Measurements from ENCODE around the gene TGIF2.
"Not testable (repeated sequence)": the region's sequence is repeated elsewhere in the genome, so short reads cannot be mapped to it uniquely, and the experiment has no call there.

TGIF2 gene

DNA sequence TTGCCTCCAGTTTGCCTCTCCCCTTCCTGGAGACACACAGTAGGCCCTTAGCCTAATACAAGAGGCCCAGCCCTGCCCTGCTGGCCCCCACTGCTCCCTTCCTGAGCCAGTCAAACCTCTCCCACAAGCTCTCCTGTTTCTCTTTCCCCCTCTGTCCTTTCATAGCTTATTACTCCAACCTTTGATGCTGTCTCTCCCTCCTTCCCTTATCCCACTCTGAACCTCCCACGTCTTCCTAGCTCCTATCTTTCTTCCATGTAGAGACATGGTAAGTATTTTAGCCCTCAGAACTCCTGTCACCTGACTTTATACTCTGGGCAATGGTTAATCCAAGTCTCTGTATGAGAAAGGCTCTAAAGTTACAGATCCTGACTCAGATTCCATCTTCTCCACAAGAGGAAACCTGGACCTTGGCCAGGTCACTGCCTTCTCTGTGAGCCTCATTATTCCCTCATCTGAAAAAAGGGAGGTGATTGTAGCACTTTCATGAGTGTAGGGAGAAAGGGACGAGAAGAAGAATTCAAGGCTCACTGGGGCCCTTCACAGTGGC, 6.7 kb downstream of the TGIF2 start:
- DNase-seq = no peak

DNA sequence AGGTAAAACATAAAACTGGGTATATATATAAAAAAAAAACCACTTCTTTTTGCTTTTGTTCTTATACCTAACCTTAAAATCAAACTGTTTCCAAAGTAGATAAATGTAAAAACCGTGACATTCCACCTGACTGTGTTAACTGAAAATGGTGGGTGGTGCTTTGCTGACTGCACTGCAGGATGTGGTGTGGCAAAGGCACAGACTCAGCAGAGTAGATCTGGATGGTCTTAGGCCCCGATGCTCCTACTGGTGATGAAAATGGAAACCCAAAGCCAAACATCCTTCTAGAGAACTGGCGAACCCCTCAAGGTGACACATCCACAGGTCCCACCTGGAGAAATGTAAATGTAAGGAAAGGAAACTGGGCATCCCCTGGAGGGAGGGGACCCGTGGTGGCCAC, 8.9 kb downstream of the TGIF2 start:
- DNase-seq = no peak

DNA sequence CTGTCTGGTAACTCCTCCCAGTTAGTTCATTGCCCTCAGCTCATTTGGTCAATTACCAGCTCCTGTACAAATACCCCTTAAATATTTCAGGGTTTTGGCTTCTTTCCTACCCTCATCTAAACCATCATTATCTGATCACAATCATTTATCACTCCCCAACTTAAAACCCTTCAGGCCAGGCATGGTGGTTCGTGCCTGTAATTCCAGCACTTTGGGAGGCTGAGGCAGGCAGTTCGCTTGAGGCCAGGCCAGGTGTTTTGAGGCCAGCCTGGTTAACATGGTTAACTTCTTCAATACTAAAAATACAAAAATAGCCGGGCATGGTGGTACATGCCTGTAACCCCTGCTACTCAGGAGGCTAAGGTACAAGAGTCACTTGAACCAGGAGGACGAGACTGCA, 9.4 kb downstream of the TGIF2 start:
- no peak for DNase-seq

DNA sequence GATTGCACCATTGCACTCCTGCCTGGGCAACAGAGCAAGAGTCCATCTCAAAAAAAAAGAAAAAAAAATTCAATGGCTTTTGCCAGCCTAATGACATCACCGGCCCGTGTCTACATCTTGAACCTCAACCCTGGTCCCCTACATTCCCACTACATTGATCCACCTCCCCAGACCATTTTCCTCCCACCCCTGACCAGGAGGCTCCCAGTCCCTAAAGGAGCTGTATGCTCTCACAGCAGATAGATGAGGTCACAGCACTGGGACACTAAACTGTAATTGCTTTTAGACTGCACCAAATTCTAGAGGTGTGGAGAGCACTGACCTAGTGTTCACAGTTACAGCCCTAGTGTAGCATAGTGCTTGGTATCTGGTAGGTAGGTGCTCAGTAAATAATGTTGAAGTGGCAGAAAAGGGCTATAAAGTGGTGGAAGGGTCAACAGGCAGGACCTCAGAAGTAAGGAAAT, 10.7 kb downstream of the TGIF2 start:
- no peak for DNase-seq

DNA sequence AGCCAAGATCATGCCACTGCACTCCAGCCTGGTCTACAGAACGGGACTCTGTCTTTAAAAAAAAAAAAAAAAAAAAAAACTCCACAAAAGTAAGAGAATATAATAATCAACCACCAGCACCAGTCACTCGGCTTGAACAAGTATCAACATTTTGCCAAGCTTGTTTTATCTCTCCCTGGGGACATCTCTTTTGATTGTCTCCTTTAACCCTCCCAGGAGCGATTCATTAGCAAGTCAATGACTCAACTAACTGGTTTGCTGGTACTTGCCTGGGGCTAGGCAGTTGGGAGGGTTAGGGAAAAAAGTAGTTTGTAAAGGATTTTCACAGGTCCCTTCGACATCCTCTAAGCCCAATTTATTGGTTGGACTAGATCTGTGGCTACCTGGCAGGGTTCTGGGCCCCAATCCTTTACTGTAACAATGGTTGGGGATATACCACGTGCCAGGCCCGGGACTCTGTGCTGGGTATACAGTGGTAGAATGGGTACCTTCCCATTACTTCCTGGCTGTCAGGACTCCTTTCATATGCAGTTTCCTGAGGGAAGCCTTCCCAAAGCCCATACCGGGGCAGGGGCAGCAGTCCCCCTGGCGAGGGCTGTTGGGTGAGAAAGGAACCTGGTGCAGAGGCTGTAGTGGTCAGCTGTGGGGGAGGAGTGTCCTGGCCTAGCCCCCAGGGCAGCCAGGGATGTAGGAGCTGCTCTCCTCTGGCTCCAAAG, 12.2 kb downstream of the TGIF2 start:
- DNase-seq = no peak

DNA sequence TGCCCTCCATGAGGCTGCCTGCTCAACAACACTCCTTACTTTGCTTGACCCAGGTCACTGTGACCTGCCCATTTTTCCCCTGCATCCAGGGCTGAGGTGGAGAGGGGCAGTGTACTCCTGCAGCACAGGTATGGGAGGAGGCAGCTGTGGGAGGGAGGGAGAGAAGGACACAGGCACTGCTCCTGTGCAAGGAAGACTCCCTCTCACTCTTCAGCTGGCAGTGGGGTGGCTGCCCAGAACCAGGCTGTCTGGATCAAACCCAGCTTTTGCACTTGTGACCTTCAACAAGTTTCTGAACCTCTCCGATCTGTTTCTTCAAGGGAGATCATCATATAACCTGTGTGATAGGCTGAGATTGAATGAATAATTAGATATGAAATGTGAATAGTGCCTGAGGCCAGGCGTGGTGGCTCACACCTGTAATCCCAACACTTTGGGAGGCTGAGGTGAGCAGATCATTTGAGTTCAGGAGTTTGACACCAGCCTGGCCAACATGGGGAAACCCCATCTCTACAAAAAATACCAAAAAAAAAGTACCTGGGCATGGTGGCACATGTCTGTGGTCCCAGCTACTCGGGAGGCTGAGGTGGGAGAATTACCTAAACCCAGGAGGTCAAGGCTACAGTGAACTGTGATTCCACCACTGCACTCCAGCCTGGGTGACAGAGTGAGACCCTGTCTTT, 14.1 kb downstream of the TGIF2 start:
- DNase-seq = no peak

DNA sequence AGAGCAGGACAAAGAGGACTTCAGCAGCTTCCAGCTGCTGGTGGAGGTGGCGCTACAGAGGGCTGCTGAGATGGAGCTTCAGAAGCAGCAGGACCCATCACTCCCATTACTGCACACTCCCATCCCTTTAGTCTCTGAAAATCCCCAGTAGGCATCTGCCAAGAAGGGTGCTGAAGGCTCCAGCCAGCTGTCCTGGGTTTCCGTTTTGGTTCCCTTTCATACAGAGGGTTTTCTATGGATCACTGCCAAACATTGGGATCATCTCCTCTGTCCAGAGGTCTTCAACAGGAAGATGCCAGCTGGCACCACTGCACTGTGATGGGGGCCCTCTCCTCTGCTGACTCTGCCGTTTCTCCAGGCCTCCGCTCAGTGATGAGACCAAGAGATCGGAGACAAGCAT, 17.9 kb downstream of the TGIF2 start:
- peak; percentile 44 for DNase-seq

DNA sequence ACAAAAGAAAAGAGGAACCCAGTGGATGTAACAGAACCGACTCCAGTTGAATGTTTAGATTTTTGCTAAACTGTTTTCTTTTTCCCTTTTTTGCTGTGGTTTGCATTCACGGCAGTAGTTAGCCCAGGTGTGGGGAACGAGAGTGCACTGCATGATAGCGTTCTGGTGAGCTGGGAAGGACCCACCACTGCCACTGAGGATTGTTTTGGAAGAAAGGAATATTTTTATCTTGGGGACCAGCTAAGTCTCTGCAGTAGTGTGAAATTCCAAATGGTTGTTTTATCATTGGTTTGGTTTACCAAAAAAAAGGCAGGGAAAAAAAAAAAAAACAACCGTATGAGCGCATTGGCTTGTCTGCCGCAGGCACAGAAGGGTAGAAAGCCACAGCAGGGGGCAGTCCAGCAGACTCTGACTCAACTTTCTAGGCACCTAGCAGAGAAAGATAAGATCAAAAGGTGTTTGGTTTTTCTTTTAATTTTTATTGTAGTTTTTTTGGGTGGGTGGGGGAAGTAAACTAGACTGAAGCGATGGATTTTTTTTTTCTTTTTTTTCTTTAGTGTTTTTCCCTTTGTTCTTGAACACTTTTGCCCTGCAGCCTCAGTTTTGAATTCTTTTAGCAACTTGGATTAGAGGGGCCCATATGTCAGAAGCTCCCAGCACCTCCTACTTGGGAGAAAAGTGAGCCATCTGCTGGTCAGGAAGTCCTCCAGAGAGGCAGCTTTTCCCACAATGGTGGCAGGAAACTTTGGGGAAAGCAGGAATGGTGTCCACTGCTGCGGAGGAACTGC, 18.7 kb downstream of the TGIF2 start:
- DNase-seq = no peak

DNA sequence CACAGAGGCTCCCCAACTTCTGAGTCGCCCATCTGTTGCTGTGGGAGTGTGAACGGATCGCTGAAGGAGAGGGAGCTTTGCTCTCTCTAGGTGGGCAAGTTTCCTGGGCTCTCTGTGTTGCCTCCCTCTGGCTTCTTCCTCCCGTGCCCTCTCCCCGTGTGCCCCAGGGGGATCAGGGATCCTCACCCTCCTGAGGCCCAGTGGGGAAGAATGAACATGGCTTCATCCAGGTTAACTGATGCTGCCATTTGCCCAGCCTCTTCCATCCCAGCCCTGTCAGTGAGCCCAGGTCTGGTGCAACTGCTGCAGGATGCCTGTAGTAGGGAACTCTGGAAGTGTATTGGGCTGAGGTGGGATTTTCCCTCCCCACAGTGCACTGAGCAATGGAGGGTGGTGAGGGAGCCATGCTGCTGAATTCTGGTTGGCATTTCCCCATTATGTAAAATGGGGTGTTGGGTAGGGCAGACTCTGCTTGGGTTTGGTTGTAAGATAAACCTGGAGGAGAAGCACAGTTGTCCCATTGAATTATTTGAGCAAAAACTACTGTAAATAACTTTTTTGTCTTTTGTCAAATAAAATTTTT, 20.0 kb downstream of the TGIF2 start:
- no peak for DNase-seq

DNA sequence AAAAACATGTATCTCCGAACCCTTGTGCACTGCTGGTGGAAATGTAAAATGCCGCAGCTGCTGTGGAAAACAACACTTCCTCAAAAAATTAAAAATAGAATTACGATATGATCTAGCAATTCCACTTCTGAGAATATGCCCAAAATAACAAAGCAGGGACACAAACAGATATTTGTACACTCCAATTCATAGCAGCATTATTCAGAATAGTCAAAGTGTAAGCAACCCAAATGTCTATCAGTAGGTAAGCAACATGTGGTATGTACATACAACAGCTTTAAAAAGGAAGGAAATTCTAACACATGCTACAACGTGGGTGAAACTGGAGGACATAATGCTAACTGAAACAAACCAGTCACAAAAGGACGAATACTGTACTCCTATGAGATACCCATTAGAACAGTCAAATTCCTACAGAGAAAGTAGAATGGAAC, 26.5 kb downstream of the TGIF2 start:
- no peak for DNase-seq

DNA sequence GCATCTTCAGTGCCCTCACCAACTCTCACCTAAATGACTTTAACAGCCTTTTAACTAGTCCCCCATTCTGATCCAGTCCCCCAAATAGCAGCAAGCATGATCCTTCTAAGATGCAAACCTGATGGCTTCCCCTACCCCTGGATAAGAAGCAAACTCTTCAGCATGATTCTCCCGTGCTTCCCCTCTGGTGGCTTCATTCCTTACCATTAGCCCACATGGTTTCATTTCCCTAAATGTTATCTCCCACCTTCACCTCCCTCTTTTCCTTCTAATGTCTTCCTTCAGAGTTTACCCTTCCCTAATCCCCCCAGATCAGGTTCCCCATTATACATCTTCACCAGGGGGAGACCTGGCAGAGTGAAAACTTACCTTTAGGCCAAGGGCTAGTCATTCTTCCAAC, 28.1 kb downstream of the TGIF2 start:
- no peak for DNase-seq

DNA sequence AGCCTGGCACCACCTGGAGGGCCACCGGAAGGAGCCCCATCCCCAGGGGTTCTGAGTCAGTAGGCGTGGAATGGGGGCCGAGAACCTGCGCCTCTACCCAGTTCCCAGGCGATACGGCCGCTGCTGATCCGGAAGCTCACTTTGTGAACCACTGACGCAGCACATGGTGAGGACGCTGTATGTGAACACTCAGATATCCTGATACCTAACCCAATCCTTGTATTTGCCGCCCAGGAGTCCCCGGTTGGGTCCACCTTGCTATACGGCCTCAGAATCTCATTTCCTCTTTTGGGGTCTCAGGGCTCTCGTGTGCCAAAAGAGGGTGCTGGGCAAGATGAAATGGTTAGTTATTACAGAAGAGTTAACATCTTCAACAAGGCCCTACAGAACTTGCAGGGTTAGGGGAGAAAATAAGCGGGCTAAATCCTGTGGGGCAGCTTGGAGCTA, 31.6 kb downstream of the TGIF2 start:
- peak; percentile 57 for DNase-seq

DNA sequence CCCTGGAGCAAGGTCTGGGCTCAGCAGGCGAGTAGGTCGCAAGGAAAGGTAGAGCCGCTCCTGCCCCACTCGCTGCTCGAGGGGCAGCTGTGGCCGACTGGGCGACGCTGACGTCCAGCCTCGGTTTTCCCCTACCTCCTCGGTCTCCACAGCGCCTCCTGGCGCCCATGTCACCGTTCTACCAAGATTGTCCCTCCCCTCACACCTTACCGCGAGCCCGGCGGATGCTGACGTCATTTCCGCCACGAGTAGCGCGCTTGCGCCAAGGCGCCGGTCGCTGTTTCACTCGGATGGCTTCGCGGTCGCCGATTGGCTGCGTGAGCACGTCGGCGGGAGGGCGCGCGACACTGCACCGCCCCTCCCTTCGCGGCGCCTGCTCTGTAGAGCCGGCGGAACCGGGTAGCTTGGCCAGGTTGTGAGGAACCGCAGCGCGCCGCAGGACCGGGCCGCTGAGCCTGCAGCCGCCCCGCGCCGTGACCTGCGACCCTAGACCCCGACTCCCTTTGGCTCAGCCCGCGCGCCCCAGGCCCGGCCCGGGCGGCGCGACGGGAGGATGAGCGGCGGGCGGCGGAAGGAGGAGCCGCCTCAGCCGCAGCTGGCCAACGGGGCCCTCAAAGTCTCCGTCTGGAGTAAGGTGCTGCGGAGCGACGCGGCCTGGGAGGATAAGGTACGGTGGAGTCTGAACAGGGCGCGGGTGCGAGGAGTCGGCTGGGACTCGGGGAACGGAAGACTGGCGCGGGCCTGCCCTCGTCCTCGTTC, 32.2 kb downstream of the TGIF2 start, which contains the start of gene RAB5IF:
Gene RAB5IF, plus strand, starts transcription at position 381 of the 759 bp plus-strand sequence. Its CDS starts 173 bp downstream, at position 554.
- DNase-seq = peak; percentile 98

DNA sequence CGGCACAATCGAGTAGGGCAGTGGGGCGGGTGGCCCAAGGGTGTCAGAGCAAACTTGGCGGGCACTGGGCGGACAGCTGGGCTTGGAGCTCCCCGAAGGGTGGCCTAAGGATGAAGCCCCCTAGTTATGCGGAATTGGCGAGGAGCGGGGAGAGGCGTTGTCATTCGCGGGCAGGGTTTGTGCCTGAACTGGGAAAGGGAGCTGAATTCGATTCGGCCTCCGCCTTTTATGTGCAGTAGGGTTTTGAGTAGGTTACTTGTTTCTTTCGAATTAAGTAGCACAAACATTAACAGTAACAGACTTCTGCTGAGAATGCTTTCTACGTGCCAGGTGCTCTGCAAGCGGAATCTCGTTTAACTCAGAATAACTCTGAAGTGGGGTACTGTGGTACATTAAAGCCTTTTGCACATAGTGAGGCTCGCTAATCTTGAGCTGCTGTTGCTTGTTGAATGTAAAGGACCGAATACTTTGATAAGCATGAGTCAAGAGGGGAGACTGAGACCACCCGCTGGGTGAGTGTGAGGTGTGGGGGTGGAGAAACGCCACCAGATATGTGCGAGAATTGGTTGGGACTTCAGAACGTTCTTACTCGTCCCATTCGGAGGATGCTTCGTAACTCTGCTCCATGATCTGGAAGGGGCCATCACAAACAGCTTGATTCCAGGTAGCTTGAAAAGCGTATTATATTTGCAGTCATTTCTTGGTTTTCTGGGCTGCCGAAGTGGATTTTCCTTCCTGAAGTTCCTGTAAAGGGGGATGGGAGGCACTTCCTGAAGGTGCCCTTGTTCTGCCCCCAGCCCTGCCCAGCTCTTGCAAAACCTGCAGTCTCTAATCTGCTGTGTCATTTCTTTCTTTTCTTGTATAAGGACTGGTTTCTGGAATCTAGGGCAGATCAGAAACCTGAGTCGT, 33.0 kb downstream of the TGIF2 start:
- DNase-seq = no peak

DNA sequence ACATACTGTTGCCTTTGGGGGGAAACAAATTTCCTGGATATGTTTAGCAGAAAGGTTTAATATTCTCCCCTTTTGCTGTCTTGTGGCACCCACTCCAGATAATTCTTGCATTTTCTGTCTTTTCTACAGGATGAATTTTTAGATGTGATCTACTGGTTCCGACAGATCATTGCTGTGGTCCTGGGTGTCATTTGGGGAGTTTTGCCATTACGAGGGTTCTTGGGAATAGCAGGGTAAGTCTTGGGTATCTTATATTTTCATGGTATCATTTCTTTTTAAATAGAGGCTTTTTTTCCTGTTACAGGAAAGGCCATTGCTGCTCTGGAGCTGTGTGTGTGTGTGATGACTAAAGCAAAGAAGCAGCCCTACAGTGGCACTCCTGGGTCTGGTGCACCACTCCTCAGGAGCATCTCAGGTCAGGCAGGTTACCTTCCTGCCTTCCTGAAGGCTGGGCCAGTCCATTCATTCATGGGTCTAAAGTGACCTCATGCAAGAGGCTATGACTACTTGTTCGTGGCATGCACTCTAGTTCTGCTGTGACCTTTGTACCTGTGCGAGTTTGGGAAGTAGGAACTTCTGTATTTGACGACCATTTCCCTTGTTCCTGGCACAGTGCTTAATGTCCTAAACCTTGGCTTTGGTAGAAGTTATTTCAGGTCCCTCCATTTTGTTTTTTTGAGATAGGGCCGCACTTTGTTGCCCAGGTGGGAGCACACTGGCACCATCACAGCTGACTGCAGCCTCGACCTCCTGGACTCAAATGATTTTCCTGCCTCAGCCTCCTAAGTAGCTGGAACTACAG, 34.4 kb downstream of the TGIF2 start:
- DNase-seq = no peak

DNA sequence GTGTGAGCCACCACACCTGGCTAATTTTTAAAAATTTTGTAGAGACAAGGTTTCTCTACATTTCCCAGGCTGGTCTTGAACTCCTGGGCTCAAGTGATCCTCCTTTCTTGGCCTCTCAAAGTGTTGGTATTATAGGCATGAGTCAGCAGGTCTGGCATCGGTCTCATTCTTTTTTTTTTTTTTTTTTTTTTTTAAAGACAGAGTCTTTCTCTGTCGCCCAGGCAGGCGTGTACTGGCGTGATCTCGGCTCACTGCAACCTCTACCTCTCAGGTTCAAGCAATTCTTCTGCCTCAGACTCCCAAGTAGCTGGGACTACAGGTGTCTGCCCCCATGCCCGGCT, 35.0 kb downstream of the TGIF2 start:
- DNase-seq = not testable (repeated sequence)

DNA sequence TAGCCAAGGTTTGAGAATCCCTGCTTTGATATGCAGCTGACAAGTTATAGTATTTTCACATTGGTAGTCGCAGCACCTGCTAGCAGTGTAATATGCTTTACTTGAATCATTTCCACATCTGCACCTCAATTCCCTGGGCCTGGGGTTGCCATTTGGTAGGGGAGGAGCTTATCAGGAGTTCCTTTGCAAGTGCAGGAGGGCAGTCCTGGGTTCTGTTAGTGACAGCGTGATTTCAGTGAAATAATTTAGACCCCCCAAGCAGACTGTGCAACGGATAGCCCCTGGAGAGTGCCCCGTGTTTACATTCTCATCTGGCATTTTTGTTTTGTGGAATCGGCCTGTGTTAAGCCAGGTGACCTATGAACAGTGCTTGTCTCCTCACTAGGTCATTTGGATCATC, 38.2 kb downstream of the TGIF2 start:
- DNase-seq = no peak

DNA sequence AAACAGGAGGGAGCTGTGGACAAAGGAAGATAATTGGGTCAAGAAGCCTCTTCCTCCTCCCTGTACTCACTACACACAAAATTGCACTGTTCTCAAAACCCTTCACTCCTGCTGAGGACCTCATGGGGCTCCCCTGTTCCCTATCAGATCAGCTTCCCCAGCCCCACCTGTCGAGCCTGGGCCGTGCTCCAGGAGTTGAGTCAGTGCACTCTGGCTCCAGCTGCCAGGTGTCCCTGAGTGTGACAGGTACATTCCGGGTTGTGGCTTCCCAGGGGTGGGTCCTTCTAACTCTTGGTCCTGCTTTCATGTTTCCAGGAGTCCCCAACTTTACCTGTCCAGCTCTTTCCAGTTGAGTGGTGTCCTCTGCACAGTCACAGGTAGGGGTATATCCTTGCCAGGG, 40.6 kb downstream of the TGIF2 start:
- peak; percentile 95 for DNase-seq

DNA sequence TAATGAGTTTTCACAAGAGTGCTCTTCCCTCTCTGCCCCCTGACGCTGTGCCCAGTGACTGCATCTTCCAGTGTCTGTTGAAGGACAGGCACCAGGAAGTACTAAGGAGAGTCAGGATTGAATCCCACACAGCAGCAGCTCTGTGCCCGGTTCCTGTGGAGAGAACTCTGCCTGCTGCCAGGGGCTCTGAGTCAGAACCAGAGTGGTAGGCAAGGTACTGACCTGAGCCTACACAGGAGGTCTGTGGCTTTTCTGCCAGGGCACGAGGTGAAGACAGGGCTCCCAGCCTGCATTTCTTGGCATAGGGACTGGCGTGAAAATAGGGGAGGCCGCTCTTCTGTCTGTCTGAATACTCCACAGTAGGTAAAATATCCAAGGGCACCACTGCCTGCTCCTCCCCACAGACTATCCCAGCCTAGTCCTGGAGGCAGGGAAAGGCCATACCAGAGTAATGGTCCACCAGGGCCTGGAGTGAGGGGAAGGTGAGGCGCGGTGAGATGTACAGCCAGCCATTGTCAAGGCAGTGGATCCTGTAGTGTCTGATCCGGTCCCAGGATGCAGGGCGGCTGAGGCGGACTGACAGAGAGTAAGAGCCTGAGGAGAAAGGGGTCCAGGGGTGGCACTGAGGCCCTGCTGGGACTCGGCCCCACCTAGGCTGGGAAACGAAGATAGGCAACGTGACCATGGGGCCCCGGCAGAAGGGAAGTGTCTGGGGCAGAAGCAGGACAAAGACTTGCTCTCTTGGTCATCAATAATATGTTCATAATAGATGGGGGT, 41.6 kb downstream of the TGIF2 start:
- DNase-seq = peak; percentile 51
